Panc1 (cell line): Measurements from ENCODE around the gene NUDT3. TPM values are rescaled to one million over a fixed set of nuclear protein-coding genes. Genes with fewer than 3 reads are reported as not detected.

Experiments
- ATAC-seq: fragments of 200-7000 bp; cut with Tn5 transposase; 2 replicates; pipeline ENCODE4 v1.9.1; 2020; ENCODE audit warnings: mild to moderate bottlenecking, moderate library complexity
- BruUV-seq: library from RNA; stranded (reverse); fragments of 400-500 nt; replicated peaks from 2 replicates; lab custom pipeline; 2021; lab: Mats Ljungman, UMichigan
- CTCF ChIA-PET: fragments of 300-600 bp; sonication (Branson Sonifier 250); formaldehyde crosslinking; loops from one replicate; lab custom pipeline; 2022; ENCODE audit warnings: antibody characterized with exemption; lab: Charles Lee
- POLR2A ChIA-PET: fragments of 300-600 bp; sonication (Branson Sonifier 250); formaldehyde crosslinking; loops from one replicate; lab custom pipeline; 2022; ENCODE audit warnings: antibody characterized with exemption; lab: Charles Lee
- DNase-seq: peaks from one replicate; pipeline ENCODE4 v3.0.0-alpha.2; 2010; ENCODE audit warnings: low read depth, low spot score
- H3K27ac ChIP-seq: 2 replicates; pipeline ENCODE4 v1.5.1; 2011; ENCODE audit warnings: mild to moderate bottlenecking, low read length, inconsistent platforms
- H3K27me3 ChIP-seq: fragments of 200-500 bp; sonication (Bioruptor generic); 2 replicates; pipeline ENCODE4 v1.6.0; 2014; ENCODE audit warnings: low read length, inconsistent platforms; ENCODE audit not compliant: control insufficient read depth, insufficient read depth
- H3K36me3 ChIP-seq: fragments of 200-500 bp; sonication (Bioruptor generic); 2 replicates; pipeline ENCODE4 v1.5.1; 2014; ENCODE audit warnings: inconsistent platforms, mild to moderate bottlenecking, low read length, moderate library complexity; ENCODE audit not compliant: control insufficient read depth, insufficient read depth
- H3K4me1 ChIP-seq: 2 replicates; pipeline ENCODE4 v1.5.1; 2011; ENCODE audit warnings: inconsistent platforms, mild to moderate bottlenecking, low read length, moderate library complexity; ENCODE audit not compliant: control insufficient read depth, insufficient read depth
- H3K4me3 ChIP-seq, 2 experiments: 2 replicates each; pipeline ENCODE4 v1.5.1; 2011 to 2012; ENCODE audit warnings: low read depth in 2 of 2, low read length in 2 of 2, mild to moderate bottlenecking in 2 of 2, inconsistent platforms in 1 of 2, moderate library complexity in 1 of 2
- H3K9me3 ChIP-seq: fragments of 200-500 bp; sonication (Bioruptor generic); 2 replicates; pipeline ENCODE4 v1.5.1; 2014; ENCODE audit warnings: low read depth, mild to moderate bottlenecking, inconsistent platforms, low read length, moderate library complexity; ENCODE audit not compliant: control insufficient read depth, insufficient read depth
- POLR2AphosphoS5 ChIP-seq: IDR thresholded peaks from 2 replicates; pipeline ENCODE4 v1.6.1; 2012; ENCODE audit warnings: mild to moderate bottlenecking, low read depth, low read length, moderate library complexity
- SIN3A ChIP-seq: IDR thresholded peaks from 2 replicates; pipeline ENCODE4 v1.6.1; 2012; ENCODE audit warnings: low read depth, mild to moderate bottlenecking, low read length, moderate library complexity, borderline replicate concordance; ENCODE audit not compliant: insufficient read depth
- TCF7L2 ChIP-seq: IDR thresholded peaks from 2 replicates; pipeline ENCODE4 v1.6.1; 2011; ENCODE audit warnings: mild to moderate bottlenecking, low read depth, low read length, inconsistent platforms
- in situ Hi-C: cut with HindIII; loops from 2 replicates; pipeline ENCODE4 v1.10.0; 2016; ENCODE audit warnings: low sequenced_read_pairs, low pct_unique_long_range_greater_than_20kb
- intact Hi-C: fragments of 100-400 bp; cut with micrococcal nuclease; formaldehyde crosslinking; loops from one replicate; pipeline ENCODE4 v1.10.0; 2022; ENCODE audit not compliant: unreplicated experiment
- total RNA-seq: library from RNA; stranded (reverse); gene quantifications from one replicate; pipeline ENCODE4 v1.2.1, GENCODE V29; 2021; ENCODE audit not compliant: unreplicated experiment
- TF ChIP-seq, protein P1 (sequence below): fragments of 450-650 bp; IDR thresholded peaks from 2 replicates; pipeline ENCODE4 v1.5.1; 2017; ENCODE audit warnings: mild to moderate bottlenecking
- TF ChIP-seq, protein P2 (sequence below), 2 experiments: IDR thresholded peaks; 2 replicates each; pipeline ENCODE4 v1.6.1; 2011 to 2012; ENCODE audit warnings: low read depth in 2 of 2, control low read depth in 1 of 2, low read length in 1 of 2, mild to moderate bottlenecking in 1 of 2, moderate library complexity in 1 of 2; ENCODE audit not compliant: insufficient read depth in 1 of 2

Gene NUDT3
- total RNA-seq, 1 experiment from 2014 or later: 25.9 TPM

DNA sequence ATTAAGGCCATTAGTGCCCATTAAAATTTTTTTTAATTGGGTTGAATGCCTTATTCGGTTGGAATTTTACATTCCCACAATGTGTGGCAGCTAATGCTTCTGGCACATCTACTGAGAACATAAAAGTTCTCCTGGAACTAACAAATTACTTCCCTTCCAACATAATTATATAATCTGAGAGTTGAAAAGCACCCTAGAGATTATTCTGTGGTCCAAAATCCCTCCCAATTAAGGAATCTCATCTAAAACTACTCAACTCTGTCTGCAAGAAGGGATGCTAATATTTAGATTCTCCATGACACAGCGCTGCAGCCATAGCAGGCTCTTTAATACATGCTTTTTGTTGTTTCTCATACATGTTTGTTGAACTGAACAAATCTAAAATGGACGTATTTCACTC lies 4.0 kb downstream of the NUDT3 start:
- ChIA-PET POLR2A (no interaction called here), CTCF (no interaction called here)
- intact Hi-C loops: no loop called here
- 0 out of 2 replicates have a peak overlapping the region, but pooled peaks have one; percentile 13 for H3K27ac ChIP-seq
- H3K9me3 ChIP-seq: no peaks in the 10 kb centered on the region
- H3K4me1 ChIP-seq: peaks cover 49% of the 10 kb centered on the region
- H3K36me3 ChIP-seq: no peaks in the 10 kb centered on the region
- DNase-seq (no peak), ATAC-seq (no peak)
- in situ Hi-C loops: no loop called here
- no peak overlapping the region for H3K4me3 ChIP-seq
- no peaks in the 10 kb centered on the region for H3K27me3 ChIP-seq
- no TSS peak for BruUV-seq
- no peak for TF ChIP-seq SIN3A
- TF ChIP-seq, protein P1, sequence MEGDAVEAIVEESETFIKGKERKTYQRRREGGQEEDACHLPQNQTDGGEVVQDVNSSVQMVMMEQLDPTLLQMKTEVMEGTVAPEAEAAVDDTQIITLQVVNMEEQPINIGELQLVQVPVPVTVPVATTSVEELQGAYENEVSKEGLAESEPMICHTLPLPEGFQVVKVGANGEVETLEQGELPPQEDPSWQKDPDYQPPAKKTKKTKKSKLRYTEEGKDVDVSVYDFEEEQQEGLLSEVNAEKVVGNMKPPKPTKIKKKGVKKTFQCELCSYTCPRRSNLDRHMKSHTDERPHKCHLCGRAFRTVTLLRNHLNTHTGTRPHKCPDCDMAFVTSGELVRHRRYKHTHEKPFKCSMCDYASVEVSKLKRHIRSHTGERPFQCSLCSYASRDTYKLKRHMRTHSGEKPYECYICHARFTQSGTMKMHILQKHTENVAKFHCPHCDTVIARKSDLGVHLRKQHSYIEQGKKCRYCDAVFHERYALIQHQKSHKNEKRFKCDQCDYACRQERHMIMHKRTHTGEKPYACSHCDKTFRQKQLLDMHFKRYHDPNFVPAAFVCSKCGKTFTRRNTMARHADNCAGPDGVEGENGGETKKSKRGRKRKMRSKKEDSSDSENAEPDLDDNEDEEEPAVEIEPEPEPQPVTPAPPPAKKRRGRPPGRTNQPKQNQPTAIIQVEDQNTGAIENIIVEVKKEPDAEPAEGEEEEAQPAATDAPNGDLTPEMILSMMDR: no peak
- TF ChIP-seq TCF7L2: no peak
- TF ChIP-seq, protein P2, sequence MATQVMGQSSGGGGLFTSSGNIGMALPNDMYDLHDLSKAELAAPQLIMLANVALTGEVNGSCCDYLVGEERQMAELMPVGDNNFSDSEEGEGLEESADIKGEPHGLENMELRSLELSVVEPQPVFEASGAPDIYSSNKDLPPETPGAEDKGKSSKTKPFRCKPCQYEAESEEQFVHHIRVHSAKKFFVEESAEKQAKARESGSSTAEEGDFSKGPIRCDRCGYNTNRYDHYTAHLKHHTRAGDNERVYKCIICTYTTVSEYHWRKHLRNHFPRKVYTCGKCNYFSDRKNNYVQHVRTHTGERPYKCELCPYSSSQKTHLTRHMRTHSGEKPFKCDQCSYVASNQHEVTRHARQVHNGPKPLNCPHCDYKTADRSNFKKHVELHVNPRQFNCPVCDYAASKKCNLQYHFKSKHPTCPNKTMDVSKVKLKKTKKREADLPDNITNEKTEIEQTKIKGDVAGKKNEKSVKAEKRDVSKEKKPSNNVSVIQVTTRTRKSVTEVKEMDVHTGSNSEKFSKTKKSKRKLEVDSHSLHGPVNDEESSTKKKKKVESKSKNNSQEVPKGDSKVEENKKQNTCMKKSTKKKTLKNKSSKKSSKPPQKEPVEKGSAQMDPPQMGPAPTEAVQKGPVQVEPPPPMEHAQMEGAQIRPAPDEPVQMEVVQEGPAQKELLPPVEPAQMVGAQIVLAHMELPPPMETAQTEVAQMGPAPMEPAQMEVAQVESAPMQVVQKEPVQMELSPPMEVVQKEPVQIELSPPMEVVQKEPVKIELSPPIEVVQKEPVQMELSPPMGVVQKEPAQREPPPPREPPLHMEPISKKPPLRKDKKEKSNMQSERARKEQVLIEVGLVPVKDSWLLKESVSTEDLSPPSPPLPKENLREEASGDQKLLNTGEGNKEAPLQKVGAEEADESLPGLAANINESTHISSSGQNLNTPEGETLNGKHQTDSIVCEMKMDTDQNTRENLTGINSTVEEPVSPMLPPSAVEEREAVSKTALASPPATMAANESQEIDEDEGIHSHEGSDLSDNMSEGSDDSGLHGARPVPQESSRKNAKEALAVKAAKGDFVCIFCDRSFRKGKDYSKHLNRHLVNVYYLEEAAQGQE (IDR thresholded peaks at IDR 0.05; ENCODE audit: insufficient read depth in 1 of 2, low read depth in 2 of 2, low read length in 1 of 2): no peak
- TF ChIP-seq POLR2AphosphoS5: no peak

DNA sequence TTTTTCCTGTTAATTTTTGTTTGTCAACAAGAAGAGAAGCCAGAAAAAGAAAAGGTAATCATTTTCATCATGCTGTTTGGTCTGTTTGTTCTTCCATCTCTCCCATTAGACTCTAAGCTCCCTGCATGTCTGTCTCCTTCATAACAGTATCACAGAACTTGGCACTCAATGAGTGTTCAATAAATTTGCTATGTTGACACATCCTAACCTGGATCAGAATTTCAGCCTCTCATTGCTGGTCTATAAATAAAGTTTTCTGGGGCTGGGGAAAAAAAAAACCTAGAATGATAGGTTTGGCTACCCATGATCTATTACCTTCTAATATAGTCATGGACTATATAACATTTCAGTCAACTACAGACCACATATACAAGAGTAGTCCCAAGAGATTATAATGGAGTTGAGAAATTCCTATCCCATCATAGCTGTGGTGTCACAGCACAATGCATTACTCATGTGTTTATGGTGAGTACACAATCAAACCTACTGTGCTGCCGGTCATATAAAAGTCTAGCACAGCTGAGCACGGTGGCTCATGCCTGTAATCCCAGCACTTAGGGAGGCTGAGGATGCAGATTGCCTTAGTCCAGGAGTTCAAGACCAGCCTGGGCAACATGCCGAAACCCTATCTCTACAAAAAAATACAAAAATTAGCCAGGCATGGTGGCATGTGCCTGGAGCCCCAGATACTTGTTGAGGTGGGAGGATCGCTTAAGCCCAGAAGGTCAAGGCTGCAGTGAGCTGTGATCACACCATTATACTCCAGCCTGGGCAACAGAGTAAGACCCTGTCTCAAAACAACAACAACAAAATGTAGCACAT lies 5.9 kb downstream of the NUDT3 start:
- no peak for DNase-seq
- in situ Hi-C loops (no loop called here), intact Hi-C loops (no loop called here)
- Histone ChIP-seq H3K27ac (no peak overlapping the region), H3K27me3 (no peaks in the 10 kb centered on the region), H3K4me3 (no peak overlapping the region), H3K9me3 (no peaks in the 10 kb centered on the region), H3K4me1 (peaks cover 44% of the 10 kb centered on the region), H3K36me3 (no peaks in the 10 kb centered on the region)
- POLR2A ChIA-PET: interaction anchor here (0.6 to 1.1 kb wide), 2 partner anchors 38 to 675 kb away, joined by 4 to 5 read pairs; partner anchors contain the start of gene UQCC2
- TF ChIP-seq, protein P1: no peak
- TF ChIP-seq, protein P2 (IDR thresholded peaks at IDR 0.05; ENCODE audit: insufficient read depth in 1 of 2, low read depth in 2 of 2, low read length in 1 of 2): no peak
- TF ChIP-seq POLR2AphosphoS5: no peak
- TF ChIP-seq TCF7L2: no peak
- no peak for TF ChIP-seq SIN3A
- no TSS peak for BruUV-seq
- CTCF ChIA-PET: interaction anchor here (0.6 to 0.7 kb wide), 2 partner anchors 12 to 805 kb away, joined by 4 to 10 read pairs; no protein-coding TSS in a partner anchor
- ATAC-seq: peak; percentile 84
